HG03025 (cell line): ENCODE results near the gene PDE6H.

ENCODE experiments used
- ATAC-seq: cut with Tn5 transposase; IDR thresholded peaks from one replicate; pipeline ENCODE4 v1.9.1; 2021; ENCODE audit warnings: mild to moderate bottlenecking, moderate library complexity; ENCODE audit not compliant: unreplicated experiment, low FRiP score

Gene PDE6H

GRCh38 chr12:14972816-14973215 is at the start of gene PDE6H:
TSS of gene PDE6H (plus strand) at chr12:14973042. CDS start at chr12:14978013, 4,971 bp downstream.
- no peak for ATAC-seq

GRCh38 chr12:14923944-14924343 is 48.9 kb upstream of the PDE6H start:
- no peak for ATAC-seq

- ATAC-seq = no peak
Measured at GRCh38 chr12:14924541-14924940, 48.3 kb upstream of the PDE6H start.

GRCh38 chr12:14927267-14927666 is 45.6 kb upstream of the PDE6H start:
- no peak for ATAC-seq

GRCh38 chr12:14928931-14929330 is 43.9 kb upstream of the PDE6H start:
- no peak for ATAC-seq

GRCh38 chr12:14930299-14930698 is 42.5 kb upstream of the PDE6H start:
- ATAC-seq = no peak

GRCh38 chr12:14931359-14931758 is 41.5 kb upstream of the PDE6H start:
- ATAC-seq = no peak

GRCh38 chr12:14931791-14932560 is 40.9 kb upstream of the PDE6H start:
- ATAC-seq = no peak

- no peak for ATAC-seq
Measured at GRCh38 chr12:14934511-14934910, 38.3 kb upstream of the PDE6H start.

- no peak for ATAC-seq
Measured at GRCh38 chr12:14935031-14935430, 37.8 kb upstream of the PDE6H start.

GRCh38 chr12:14936224-14936861 is 36.5 kb upstream of the PDE6H start:
- no peak for ATAC-seq

GRCh38 chr12:14937014-14937413 is 35.8 kb upstream of the PDE6H start:
- no peak for ATAC-seq

GRCh38 chr12:14937689-14938088 is 35.2 kb upstream of the PDE6H start:
- no peak for ATAC-seq

GRCh38 chr12:14938301-14938700 is 34.5 kb upstream of the PDE6H start, which contains the start of gene ERP27:
TSS of gene ERP27 (minus strand) at chr12:14938537. CDS start at chr12:14938508, 29 bp downstream.
- ATAC-seq = no peak

GRCh38 chr12:14941369-14941768 is 31.5 kb upstream of the PDE6H start:
- no peak for ATAC-seq

- ATAC-seq = no peak
Measured at GRCh38 chr12:14942196-14942931, 30.5 kb upstream of the PDE6H start.

GRCh38 chr12:14946162-14946561 is 26.7 kb upstream of the PDE6H start:
- ATAC-seq = no peak

- ATAC-seq = no peak
Measured at GRCh38 chr12:14946861-14947260, 26.0 kb upstream of the PDE6H start.

- ATAC-seq = peak; percentile 93
Measured at GRCh38 chr12:14948672-14949071, 24.2 kb upstream of the PDE6H start.

- ATAC-seq = no peak
Measured at GRCh38 chr12:14949631-14950030, 23.2 kb upstream of the PDE6H start.

GRCh38 chr12:14950421-14950820 is 22.4 kb upstream of the PDE6H start:
- ATAC-seq = no peak
